Measurements from ENCODE around the gene TRIM71. TPM values are rescaled to one million over a fixed set of nuclear protein-coding genes. Genes with fewer than 3 reads are reported as not detected.
A peak's percentile ranks its signal among the peaks of the same experiment; 100 is the strongest.
"Not testable (repeated sequence)": the region's sequence is repeated elsewhere in the genome, so short reads cannot be mapped to it uniquely, and the experiment has no call there.

Gene TRIM71
- total and polyA plus RNA-seq, 8 donors: 2.2 to 8.3 (median 6.9) TPM

GRCh38 chr3:32781211-32781968 lies 36.4 kb upstream of the TRIM71 start:
- DNase-seq (peak; percentile 79 to 97 (median 85)), ATAC-seq (peak; percentile 98)
- H3K4me1 ChIP-seq: peaks cover 5 to 16% of the 10 kb centered on the region in 2 donors
- peaks cover 0 to 8% of the 10 kb centered on the region in 2 donors for H3K27me3 ChIP-seq
- peak overlapping the region; percentile 67 to 70 for H3K27ac ChIP-seq
- no peaks in the 10 kb centered on the region for H3K36me3 ChIP-seq
- intact Hi-C loops (cut with DNase I): no loop called here
- H3K4me3 ChIP-seq: peak overlapping the region; percentile 55 to 58
- no peaks in the 10 kb centered on the region for H3K9me3 ChIP-seq
- peak; percentile 76 to 85 for TF ChIP-seq CTCF (IDR thresholded peaks at IDR 0.05)

- intact Hi-C loops (cut with DNase I); DNase-seq: not testable (repeated sequence)
- peak overlapping the region in 1 of 2 donors; percentile 58 for H3K4me3 ChIP-seq
Observed at GRCh38 chr3:32781969-32782270, 35.9 kb upstream of the TRIM71 start.

GRCh38 chr3:32782407-32782806 lies 35.4 kb upstream of the TRIM71 start:
- no peak overlapping the region for H3K4me3 ChIP-seq
- ATAC-seq (no peak), DNase-seq (no peak)
- TF ChIP-seq CTCF (IDR thresholded peaks at IDR 0.05): no peak
- peaks cover 5 to 16% of the 10 kb centered on the region in 2 donors for H3K4me1 ChIP-seq
- H3K9me3 ChIP-seq: no peaks in the 10 kb centered on the region
- no peaks in the 10 kb centered on the region for H3K36me3 ChIP-seq
- H3K27ac ChIP-seq: no peak overlapping the region
- intact Hi-C loops (cut with DNase I): no loop called here
- peaks cover 0 to 8% of the 10 kb centered on the region in 2 donors for H3K27me3 ChIP-seq

More at GRCh38 chr3:32781969-32782270, 35.9 kb upstream of the TRIM71 start:
- Histone ChIP-seq H3K27ac (peak overlapping the region in 1 of 2 donors; percentile 67), H3K4me1 (peaks cover 5 to 16% of the 10 kb centered on the region in 2 donors)
- not testable (repeated sequence) for H3K9me3 ChIP-seq, H3K36me3 ChIP-seq, ATAC-seq, H3K27me3 ChIP-seq

GRCh38 chr3:32791833-32792232 lies 26.0 kb upstream of the TRIM71 start:
- Histone ChIP-seq H3K36me3 (no peaks in the 10 kb centered on the region), H3K27ac (no peak overlapping the region), H3K4me3 (no peak overlapping the region), H3K9me3 (no peaks in the 10 kb centered on the region), H3K4me1 (no peaks in the 10 kb centered on the region), H3K27me3 (no peaks in the 10 kb centered on the region)
- DNase-seq (no peak), ATAC-seq (no peak)
- no peak for TF ChIP-seq CTCF (IDR thresholded peaks at IDR 0.05)
- intact Hi-C loops (cut with DNase I): no loop called here

- H3K9me3 ChIP-seq: no peaks in the 10 kb centered on the region
- no peak for TF ChIP-seq CTCF (IDR thresholded peaks at IDR 0.05)
- no peaks in the 10 kb centered on the region for H3K4me1 ChIP-seq
- H3K4me3 ChIP-seq: no peak overlapping the region
- ATAC-seq (peak; percentile 99), DNase-seq (peak in 3 of 4 donors; percentile 24 to 77 (median 52))
- no peaks in the 10 kb centered on the region for H3K27me3 ChIP-seq
- H3K36me3 ChIP-seq: no peaks in the 10 kb centered on the region
- intact Hi-C loops (cut with DNase I): no loop called here
- peak overlapping the region; percentile 15 to 50 for H3K27ac ChIP-seq
Observed at GRCh38 chr3:32794487-32795308, 23.1 kb upstream of the TRIM71 start.

GRCh38 chr3:32796384-32796950 lies 21.3 kb upstream of the TRIM71 start:
- H3K36me3 ChIP-seq; DNase-seq; H3K27ac ChIP-seq; ATAC-seq; intact Hi-C loops (cut with DNase I); H3K9me3 ChIP-seq; H3K27me3 ChIP-seq; H3K4me3 ChIP-seq; H3K4me1 ChIP-seq: not testable (repeated sequence)
